GM21515 (cell line): ENCODE results near the gene RAB20.
A peak's percentile ranks its signal among the peaks of the same experiment; 100 is the strongest.

Source experiments
- ATAC-seq: cut with Tn5 transposase; IDR thresholded peaks from one replicate; pipeline ENCODE4 v1.9.1; 2021; ENCODE audit not compliant: unreplicated experiment

Gene RAB20

GRCh38 chr13:110531100-110531499, 30.4 kb downstream of the RAB20 start:
- no peak for ATAC-seq

- no peak for ATAC-seq
These were observed 31.8 kb downstream of the RAB20 start for GRCh38 chr13:110529522-110530311.

DNA sequence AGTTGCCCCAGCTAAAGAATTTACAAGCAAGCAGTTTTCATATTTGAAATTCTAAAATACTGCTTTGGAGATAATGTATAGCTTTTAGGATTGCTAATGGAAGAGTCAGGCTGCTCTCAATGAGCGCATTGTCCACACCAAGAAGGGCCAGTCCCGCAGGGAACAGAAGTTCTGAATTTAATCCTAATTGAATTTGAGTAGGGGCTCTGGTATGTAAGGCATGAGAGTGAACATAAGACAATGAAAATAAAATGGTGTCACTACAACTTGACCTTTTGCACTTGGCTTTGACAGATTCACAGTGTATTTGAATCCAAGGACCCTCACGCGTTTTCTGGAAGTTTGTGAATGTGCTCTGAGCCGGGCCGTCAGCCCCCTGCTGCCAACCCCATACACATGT, 32.6 kb downstream of the RAB20 start:
- ATAC-seq = no peak

- ATAC-seq = no peak
These were observed 33.2 kb downstream of the RAB20 start for GRCh38 chr13:110528371-110528770.

DNA sequence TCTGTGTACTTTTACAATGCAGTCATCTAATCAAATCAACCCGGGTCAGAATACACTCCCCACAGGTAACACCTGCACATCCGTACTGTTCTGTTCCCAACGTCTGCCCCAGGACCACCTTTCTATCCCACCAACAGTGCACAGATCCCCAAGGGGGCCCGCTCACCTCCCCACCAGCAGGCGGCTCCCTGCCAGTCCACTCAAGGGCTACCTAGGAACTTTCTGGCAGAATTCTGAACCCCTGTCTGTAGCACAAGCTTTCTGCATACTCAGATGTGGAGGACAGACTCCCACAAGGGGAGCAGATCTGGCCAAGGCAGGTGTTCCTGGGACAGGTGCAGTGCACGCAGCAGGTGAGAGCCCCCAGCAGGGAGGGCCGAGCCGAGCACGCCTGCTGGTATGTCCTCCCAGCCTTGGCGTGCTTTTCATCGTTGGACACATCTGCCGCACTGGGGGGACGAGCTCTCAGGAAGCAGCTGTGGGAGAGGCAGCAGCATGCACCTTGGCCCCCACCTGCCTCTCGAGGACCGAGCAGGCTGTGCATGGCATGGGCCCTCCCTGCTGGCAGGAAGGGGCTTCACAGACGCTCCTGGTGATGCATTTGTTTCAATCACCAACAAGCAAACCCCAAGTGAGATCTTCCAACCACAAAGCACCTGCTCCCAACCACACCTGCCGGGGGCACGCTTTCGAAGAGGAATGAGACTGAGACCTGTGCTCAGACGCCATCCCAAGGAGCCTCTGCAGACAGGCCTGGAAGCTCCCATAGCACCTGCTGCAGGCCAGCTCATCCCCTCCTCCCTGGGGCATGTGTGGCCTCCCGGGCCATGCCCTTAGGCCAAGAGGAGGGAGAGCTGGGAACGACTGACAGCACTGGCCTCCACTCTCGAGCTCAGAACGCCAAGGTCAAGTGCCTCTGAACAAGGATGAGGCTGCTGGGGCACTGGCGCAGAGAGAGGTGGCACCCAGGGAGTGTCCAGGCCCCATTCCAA, 35.9 kb downstream of the RAB20 start:
- peak; percentile 78 for ATAC-seq

DNA sequence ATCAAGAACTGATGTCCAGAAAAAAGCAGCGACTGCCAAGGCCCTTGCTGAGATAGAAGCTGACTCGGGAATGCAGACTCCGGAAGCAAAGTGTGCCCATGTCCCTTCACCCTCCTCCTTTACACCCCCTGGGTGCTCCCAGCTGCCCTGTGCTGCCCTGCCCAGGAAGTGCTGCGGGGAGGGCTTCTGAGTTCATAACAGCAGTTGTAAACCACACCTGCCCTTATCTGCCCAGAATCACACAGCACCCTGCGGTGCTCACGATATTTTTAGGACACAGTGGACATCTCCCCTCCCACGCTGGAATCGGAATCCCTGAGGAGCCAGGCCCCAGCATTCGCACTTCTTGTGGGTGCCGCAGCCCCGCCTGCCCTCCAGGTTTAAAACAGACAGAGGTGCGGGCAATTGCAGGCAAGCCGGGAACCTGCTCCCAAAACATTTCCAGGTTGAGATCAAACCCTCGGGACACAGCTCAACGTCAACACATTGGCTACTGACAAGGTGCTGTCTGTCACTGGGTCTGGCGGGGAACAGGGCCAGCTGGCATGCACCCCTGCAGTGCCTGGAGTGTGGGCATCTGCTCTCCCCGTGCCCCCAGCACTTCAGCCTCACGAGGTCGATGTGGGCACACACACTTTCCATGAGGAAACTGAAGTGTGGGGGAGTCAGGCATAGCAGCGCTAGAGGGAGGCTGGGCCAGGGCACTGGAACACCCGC, 36.8 kb downstream of the RAB20 start:
- no peak for ATAC-seq

- no peak for ATAC-seq
These were observed 37.5 kb downstream of the RAB20 start for GRCh38 chr13:110523838-110524540.

DNA sequence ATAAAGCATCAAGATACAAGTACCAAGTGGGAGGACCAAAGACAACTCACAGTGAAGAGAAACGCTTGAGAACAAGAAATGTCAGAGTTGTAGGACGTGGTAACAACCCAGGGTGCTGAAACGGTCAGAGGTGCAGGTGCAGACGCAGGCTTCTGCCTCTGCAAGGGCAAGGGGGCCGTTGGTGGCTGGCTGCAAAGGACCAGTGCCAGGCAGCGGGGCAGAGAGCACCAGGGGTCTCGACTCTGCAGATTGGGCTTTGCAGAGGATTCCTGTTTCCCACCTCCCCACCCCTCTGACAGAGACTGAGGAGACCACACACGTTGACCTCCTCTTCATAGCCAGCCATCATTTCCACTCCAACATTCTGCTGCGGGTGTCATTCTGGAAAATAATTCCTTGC, 38.3 kb downstream of the RAB20 start:
- ATAC-seq = no peak

GRCh38 chr13:110522721-110523120, 38.8 kb downstream of the RAB20 start:
- no peak for ATAC-seq

- ATAC-seq = peak; percentile 33
These were observed 39.6 kb downstream of the RAB20 start for GRCh38 chr13:110521946-110522345.

- no peak for ATAC-seq
These were observed 40.2 kb downstream of the RAB20 start for GRCh38 chr13:110521296-110521680.

DNA sequence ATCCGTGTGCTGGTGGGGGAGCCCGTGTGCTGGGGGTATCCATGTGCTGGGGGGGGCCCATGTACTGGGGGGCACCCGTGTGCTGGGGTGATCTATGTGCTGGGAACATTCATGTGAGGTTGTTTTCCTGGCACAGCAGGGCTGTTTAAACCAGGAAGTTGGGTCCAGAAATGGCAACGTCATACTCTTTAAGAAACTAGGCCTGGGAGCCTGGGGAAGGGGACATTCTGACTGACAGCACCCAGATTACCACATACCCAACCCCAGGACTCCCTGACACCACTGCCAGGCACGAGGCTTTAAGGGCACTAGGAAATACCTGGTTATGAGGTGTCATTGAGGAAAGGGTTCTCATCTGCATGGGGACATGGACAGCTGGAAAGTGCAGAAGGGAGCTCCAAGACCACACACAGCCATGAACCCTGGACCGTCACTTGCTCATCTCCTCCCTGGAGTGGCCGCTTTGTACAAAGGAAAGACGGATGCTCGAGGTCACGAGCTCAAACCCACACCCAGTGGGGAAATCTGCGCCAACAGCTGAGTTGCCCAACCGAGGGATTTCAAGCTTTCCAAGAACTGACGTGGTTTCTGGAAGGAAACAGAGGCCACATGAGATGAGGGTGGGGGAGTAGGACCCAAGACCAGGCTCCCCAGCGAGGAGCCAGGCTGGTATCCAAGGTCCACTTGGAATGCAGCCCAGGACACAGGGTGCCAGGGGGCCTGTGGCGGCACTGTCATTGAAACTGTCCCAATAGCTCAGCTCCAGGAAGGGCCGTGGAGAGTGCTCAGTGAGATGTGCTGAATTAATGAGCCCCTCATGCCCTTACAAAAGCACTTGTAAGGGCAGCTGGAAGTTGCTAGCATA, 40.9 kb downstream of the RAB20 start:
- no peak for ATAC-seq

GRCh38 chr13:110519506-110519905, 42.0 kb downstream of the RAB20 start:
- no peak for ATAC-seq

DNA sequence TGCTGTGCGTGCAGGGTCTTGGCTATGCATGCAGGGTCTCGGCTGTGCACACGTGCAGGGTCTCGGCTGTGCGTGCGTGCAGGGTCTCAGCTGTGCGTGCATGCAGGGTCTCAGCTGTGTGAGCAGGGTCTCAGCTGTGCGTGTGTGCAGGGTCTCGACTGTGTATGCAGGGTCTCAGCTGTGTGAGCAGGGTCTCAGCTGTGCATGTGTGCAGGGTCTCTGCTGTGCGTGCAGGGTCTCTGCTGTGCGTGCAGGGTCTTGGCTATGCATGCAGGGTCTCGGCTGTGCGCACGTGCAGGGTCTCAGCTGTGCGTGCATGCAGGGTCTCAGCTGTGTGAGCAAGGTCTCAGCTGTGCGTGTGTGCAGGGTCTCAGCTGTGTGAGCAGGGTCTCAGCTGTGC, 42.5 kb downstream of the RAB20 start:
- no peak for ATAC-seq

DNA sequence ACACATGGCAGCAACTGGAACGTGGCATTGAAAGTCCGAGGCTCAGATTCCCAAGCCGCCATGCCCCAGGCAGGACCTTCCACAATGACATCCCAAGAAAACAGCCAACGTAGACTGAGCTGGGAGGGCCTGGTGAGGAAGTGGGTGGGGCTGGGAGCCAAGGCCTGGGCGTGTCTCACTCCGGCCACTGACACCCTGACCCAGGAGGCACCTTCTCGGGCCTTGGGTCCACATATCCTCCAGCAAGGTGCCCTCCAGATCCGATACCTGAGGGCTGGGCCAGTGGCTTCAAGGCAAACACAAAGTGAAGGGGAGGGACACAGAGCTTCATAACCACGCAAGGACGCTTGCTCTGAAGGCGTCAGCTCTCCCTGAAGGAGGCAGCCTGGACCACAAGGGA, 43.0 kb downstream of the RAB20 start:
- ATAC-seq = no peak

- no peak for ATAC-seq
These were observed 43.3 kb downstream of the RAB20 start for GRCh38 chr13:110518226-110518525.

DNA sequence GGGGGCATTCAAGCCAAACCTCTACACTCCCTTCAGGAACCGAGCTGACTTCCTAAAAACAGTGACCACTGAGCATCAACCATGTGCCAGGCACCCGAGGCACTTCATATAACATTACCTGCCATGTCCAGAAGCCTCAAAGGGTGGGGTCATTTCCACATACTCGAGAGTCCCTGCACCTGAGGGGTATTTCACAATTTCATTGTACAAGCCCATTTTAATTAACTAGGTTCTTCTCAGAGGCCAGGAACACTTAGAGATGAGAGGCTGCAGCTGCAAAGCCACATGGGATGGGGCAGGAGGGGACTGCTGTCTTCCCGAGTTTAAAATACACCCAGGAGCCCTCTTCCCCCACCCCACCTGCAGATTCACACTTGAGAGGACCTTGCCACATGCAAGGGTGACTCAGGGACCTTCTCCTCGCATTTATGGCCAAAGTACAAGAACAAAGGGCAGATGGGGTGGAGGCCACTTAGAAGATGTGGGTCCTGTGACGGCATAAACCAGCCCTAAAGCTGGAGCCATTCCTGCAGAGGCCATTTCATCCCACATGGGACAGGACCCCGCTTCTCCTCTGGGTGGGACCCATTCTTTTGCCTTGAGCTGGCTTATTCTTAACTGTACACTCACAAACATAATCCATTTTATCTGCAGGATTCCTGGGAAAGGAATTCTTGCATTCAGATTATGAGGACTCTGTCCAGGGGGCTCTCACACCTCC, 43.9 kb downstream of the RAB20 start:
- ATAC-seq = no peak

- no peak for ATAC-seq
These were observed 45.0 kb downstream of the RAB20 start for GRCh38 chr13:110516500-110516899.

DNA sequence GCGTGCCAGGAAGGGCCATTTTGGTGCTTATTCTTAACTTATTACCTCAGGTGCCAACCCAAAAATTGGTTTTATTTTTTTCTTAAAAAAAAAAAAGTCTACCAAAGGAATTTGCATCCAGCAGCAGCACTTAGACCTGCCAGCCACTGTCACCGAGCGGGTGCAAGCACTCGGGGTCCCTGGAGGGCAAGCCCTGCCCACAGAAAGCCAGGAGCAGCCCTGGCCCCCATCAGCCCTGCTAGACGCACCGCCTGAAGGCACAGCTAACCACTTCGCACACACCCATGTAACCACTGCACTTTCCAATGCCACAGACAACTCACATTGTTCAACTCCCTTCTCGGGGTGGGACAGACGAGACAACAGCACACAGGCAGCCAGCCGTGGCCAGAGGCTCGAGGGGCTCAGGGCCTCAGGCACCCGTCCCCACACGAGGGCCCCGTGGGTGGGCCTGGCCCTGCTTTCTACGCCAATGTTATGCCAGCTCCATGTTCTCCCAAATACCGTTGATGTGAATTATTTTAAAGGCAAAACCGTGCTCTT, 49.3 kb downstream of the RAB20 start:
- no peak for ATAC-seq
